Stimulated activated CD4-positive, alpha-beta T cell treated with anti-CD3 and anti-CD28 coated beads, Interleukin-4, amount 100 ng/mL, for 4 hours (primary cell): ENCODE measurements around the gene PPL.
"Not testable (repeated sequence)": the region's sequence is repeated elsewhere in the genome, so short reads cannot be mapped to it uniquely, and the experiment has no call there.

ENCODE experiments used
- DNase-seq, 2 experiments: peaks; one replicate each; pipeline ENCODE4 v3.0.0-alpha.2; 2020

The PPL gene

GRCh38 chr16:4936991-4937781 is at the start of gene PPL:
Gene PPL, minus strand, starts transcription at chr16:4937148. Its CDS starts 103 bp downstream, at chr16:4937045.
- no peak for DNase-seq

- no peak for DNase-seq
Measured at GRCh38 chr16:4984174-4984990, 47.4 kb upstream of the PPL start.

- DNase-seq, result no peak
Measured at GRCh38 chr16:4982056-4982867, 45.3 kb upstream of the PPL start.

GRCh38 chr16:4981473-4981872 is 44.5 kb upstream of the PPL start:
- DNase-seq, result no peak

GRCh38 chr16:4980691-4981090 is 43.7 kb upstream of the PPL start:
- no peak for DNase-seq

GRCh38 chr16:4979736-4980660 is 43.0 kb upstream of the PPL start:
- DNase-seq, result no peak

- DNase-seq, result no peak
Measured at GRCh38 chr16:4979164-4979563, 42.2 kb upstream of the PPL start.

GRCh38 chr16:4976611-4977145 is 39.7 kb upstream of the PPL start:
- no peak for DNase-seq

- DNase-seq, result no peak
Measured at GRCh38 chr16:4976079-4976478, 39.1 kb upstream of the PPL start.

GRCh38 chr16:4972938-4973587 is 36.1 kb upstream of the PPL start:
- no peak for DNase-seq

- no peak for DNase-seq
Measured at GRCh38 chr16:4970010-4970409, 33.1 kb upstream of the PPL start.

GRCh38 chr16:4968879-4969483 is 32.0 kb upstream of the PPL start:
- no peak for DNase-seq

- not testable (repeated sequence) for DNase-seq
Measured at GRCh38 chr16:4968278-4968677, 31.3 kb upstream of the PPL start.

- no peak for DNase-seq
Measured at GRCh38 chr16:4966736-4967453, 29.9 kb upstream of the PPL start.

- not testable (repeated sequence) for DNase-seq
Measured at GRCh38 chr16:4963527-4963926, 26.6 kb upstream of the PPL start.

- no peak for DNase-seq
Measured at GRCh38 chr16:4962716-4963115, 25.8 kb upstream of the PPL start.

- no peak for DNase-seq
Measured at GRCh38 chr16:4960579-4960978, 23.6 kb upstream of the PPL start.

GRCh38 chr16:4958510-4959438 is 21.8 kb upstream of the PPL start:
- no peak for DNase-seq
